HG03196 (cell line): ENCODE data around the gene COA1.
A peak's percentile ranks its signal among the peaks of the same experiment; 100 is the strongest.
"Not testable (repeated sequence)": the region's sequence is repeated elsewhere in the genome, so short reads cannot be mapped to it uniquely, and the experiment has no call there.

ENCODE experiments used
- ATAC-seq: cut with Tn5 transposase; IDR thresholded peaks from one replicate; pipeline ENCODE4 v1.9.1; 2021; ENCODE audit not compliant: unreplicated experiment

The COA1 gene

GRCh38 chr7:43729214-43729923 lies at the start of gene COA1:
Gene COA1 (minus strand): TSS chr7:43729523. CDS start chr7:43648614, 80,909 bp downstream.
- ATAC-seq = peak; percentile 81

- ATAC-seq = not testable (repeated sequence)
Observed at GRCh38 chr7:43778293-43779044, 49.1 kb upstream of the COA1 start.

- ATAC-seq = not testable (repeated sequence)
Observed at GRCh38 chr7:43775255-43775654, 45.9 kb upstream of the COA1 start.

GRCh38 chr7:43773268-43773667 lies 43.9 kb upstream of the COA1 start:
- not testable (repeated sequence) for ATAC-seq

GRCh38 chr7:43771573-43771972 lies 42.2 kb upstream of the COA1 start:
- ATAC-seq = no peak

- ATAC-seq = no peak
Observed at GRCh38 chr7:43771128-43771527, 41.8 kb upstream of the COA1 start.

GRCh38 chr7:43769791-43770465 lies 40.6 kb upstream of the COA1 start:
- ATAC-seq = no peak

GRCh38 chr7:43769281-43769680 lies 40.0 kb upstream of the COA1 start:
- no peak for ATAC-seq

- ATAC-seq = no peak
Observed at GRCh38 chr7:43768887-43769272, 39.6 kb upstream of the COA1 start.

- ATAC-seq = no peak
Observed at GRCh38 chr7:43768201-43768886, 39.0 kb upstream of the COA1 start.

GRCh38 chr7:43767311-43767710 lies 38.0 kb upstream of the COA1 start:
- ATAC-seq = no peak

- ATAC-seq = no peak
Observed at GRCh38 chr7:43766564-43766963, 37.2 kb upstream of the COA1 start.

- no peak for ATAC-seq
Observed at GRCh38 chr7:43764807-43765491, 35.6 kb upstream of the COA1 start.

GRCh38 chr7:43764039-43764761 lies 34.9 kb upstream of the COA1 start:
- no peak for ATAC-seq

GRCh38 chr7:43763183-43763582 lies 33.9 kb upstream of the COA1 start:
- no peak for ATAC-seq

- ATAC-seq = no peak
Observed at GRCh38 chr7:43761938-43762692, 32.8 kb upstream of the COA1 start.

- ATAC-seq = no peak
Observed at GRCh38 chr7:43761382-43761781, 32.1 kb upstream of the COA1 start.

GRCh38 chr7:43760861-43761260 lies 31.5 kb upstream of the COA1 start:
- no peak for ATAC-seq
